Measurements from ENCODE around the gene BTBD9.

DNA sequence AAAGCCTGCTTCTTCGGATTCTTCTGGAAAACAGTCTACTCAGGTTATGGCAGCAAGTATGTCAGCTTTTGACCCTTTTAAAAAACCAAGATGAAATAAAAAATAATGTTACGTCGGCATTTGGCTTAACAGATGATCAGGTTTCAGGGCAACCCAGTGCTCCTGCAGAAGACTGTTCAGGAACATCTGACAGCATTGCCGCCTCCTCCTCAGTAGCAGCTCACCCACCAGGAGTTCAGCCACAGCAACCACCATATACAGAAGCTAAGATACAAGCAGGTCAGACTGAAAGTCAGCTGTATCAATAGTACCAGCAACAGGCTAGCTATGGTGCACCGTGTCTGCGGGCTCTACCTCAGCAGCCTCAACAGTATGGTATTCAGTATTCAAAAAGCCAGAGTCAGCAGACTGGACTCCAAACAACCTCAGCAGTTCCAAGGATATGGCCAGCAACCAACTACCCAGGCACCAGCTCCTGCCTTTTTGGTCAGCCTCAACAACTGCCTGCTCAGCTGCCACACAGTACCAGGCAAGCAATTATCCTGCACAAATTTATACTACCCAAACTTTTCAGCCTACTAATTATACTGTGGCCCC is 51.9 kb downstream of the BTBD9 start:
- TF ChIP-seq, protein P1, sequence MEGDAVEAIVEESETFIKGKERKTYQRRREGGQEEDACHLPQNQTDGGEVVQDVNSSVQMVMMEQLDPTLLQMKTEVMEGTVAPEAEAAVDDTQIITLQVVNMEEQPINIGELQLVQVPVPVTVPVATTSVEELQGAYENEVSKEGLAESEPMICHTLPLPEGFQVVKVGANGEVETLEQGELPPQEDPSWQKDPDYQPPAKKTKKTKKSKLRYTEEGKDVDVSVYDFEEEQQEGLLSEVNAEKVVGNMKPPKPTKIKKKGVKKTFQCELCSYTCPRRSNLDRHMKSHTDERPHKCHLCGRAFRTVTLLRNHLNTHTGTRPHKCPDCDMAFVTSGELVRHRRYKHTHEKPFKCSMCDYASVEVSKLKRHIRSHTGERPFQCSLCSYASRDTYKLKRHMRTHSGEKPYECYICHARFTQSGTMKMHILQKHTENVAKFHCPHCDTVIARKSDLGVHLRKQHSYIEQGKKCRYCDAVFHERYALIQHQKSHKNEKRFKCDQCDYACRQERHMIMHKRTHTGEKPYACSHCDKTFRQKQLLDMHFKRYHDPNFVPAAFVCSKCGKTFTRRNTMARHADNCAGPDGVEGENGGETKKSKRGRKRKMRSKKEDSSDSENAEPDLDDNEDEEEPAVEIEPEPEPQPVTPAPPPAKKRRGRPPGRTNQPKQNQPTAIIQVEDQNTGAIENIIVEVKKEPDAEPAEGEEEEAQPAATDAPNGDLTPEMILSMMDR (optimal IDR thresholded peaks at IDR 0.05 in 1 of 3, IDR thresholded peaks at IDR 0.05 in 1 of 3, conservative IDR thresholded peaks at IDR 0.05 in 1 of 3; ENCODE audit: extremely low read depth in 1 of 3, insufficient read depth in 2 of 3, low read length in 3 of 3), result no peak
- no peak for TF ChIP-seq EZH2 (IDR thresholded peaks at IDR 0.05; ENCODE audit: low read length)
